ENCODE results near the gene TXNDC16.

TXNDC16 gene

DNA sequence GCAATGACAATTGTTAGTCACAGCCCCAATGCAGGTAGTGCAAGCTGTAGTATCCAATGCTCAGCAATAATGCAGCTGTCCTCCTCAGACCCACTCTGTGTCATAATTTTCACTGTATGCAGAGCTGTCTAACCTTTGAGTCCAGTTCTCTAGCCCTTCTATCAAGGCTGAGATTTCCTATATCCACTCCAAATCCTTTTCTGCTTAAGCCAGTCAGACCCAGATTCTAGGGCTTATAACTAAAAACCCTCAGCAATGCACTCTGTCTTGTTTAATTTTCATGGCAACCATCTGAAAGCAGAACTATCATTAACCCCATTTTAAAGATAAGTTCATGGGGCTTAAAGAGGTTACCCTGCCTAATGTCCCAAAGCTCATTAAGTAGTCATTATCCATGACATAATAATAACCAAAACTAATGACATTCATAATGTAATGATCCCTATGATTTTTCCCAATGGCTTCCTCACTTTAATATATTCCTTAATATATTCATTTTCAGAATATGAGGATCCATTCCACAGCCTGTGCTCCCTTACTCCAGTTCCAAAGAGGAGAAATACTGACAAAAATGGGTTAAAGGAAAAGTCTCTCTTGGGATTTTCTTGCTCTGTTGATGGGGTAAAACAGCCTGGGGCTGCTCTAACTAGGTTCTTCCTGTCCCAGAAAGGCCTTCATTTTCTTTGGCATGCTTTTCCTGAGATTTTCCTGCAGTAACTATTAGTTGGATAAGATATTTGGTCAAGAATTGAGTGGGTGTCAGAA, 29.5 kb downstream of the TXNDC16 start:
- POLR2A ChIA-PET: no interaction called here
- CTCF ChIA-PET: no interaction called here
- TF ChIP-seq, protein P1, sequence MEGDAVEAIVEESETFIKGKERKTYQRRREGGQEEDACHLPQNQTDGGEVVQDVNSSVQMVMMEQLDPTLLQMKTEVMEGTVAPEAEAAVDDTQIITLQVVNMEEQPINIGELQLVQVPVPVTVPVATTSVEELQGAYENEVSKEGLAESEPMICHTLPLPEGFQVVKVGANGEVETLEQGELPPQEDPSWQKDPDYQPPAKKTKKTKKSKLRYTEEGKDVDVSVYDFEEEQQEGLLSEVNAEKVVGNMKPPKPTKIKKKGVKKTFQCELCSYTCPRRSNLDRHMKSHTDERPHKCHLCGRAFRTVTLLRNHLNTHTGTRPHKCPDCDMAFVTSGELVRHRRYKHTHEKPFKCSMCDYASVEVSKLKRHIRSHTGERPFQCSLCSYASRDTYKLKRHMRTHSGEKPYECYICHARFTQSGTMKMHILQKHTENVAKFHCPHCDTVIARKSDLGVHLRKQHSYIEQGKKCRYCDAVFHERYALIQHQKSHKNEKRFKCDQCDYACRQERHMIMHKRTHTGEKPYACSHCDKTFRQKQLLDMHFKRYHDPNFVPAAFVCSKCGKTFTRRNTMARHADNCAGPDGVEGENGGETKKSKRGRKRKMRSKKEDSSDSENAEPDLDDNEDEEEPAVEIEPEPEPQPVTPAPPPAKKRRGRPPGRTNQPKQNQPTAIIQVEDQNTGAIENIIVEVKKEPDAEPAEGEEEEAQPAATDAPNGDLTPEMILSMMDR (IDR thresholded peaks at IDR 0.05; ENCODE audit: control extremely low read depth, extremely low read depth, low read depth, missing control alignments): no peak
- DNase-seq (ENCODE audit: extremely low spot score): no peak

DNA sequence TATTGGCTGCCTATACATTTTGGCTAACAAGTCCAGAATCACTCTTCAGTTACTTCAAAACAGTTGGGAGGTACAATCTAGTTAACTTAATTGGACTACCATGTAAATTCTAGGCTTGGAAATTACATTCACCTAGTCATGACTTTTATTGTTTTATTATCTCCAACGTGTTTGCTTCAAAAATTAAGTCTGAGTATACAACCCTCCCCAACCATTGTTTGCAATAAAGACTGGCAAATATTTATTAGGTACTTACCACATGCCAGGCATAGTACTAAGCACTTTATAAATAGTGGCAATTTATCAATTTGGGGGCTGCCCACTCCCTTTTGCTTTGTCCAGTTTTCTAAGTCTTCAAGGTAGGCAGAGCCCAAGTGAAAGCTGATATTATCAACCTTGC, 30.3 kb downstream of the TXNDC16 start:
- CTCF ChIA-PET: interaction anchor here (1.2 kb wide), 1 partner anchor 14 kb away, joined by 4 read pairs; no protein-coding TSS in a partner anchor
- DNase-seq (ENCODE audit: extremely low spot score): no peak
- TF ChIP-seq, protein P1 (IDR thresholded peaks at IDR 0.05; ENCODE audit: control extremely low read depth, extremely low read depth, low read depth, missing control alignments): no peak
- POLR2A ChIA-PET: no interaction called here

DNA sequence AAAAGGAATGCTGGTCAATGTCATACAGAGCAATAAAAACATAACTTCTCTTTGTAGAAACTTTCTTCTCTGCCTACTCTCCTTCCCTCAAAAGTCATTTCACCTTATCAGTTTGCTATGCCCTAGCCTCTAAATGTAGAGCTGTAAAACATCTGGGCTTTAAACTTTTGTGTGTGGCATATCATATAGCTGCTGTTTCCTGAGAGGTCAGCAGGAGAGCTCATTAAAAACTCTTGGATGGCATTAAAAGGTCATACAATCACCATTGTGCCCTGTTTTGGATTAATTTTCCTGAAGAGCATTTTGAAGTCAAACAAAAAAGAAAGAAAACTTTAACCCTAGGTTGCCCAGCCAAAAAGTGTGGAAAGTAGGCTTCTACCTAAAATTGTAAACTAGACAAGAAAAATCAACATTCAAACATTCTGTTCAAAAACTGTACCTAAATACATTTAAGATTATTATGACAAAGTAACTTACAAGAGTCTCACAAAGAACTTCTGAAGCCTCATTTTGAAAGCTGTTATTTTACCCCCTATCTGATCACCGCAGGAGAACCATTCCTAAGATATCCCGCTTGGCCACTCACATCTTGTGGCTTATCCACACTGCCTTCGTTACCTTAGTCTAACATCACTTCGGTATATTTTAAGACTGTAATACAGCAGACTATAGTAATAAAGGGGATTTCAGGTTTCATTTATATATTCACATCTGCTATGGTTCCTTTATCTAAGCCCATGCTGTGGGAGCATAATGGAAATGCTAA, 38.1 kb downstream of the TXNDC16 start:
- CTCF ChIA-PET: no interaction called here
- POLR2A ChIA-PET: no interaction called here
- DNase-seq (ENCODE audit: extremely low spot score): no peak
- TF ChIP-seq, protein P1 (IDR thresholded peaks at IDR 0.05; ENCODE audit: control extremely low read depth, extremely low read depth, low read depth, missing control alignments): no peak

DNA sequence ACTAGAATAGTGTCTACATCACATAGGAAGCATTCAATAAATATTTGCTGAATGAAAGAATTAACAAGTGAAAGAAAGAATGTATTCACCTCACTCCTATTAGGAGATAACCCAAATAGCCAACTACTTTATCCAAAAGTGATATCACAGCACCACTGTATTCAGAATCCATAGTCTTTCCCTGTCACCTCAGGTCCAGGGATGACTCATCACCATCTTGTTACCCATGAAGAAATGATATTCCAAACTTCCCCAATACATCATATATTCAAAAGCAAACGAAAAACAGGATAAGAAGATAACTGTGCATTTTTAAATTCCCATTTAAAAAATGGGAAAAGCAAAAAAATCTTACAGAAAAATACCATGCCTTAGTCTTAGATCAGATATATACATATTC, 39.1 kb downstream of the TXNDC16 start:
- TF ChIP-seq, protein P1 (IDR thresholded peaks at IDR 0.05; ENCODE audit: control extremely low read depth, extremely low read depth, low read depth, missing control alignments): no peak
- ChIA-PET POLR2A (no interaction called here), CTCF (no interaction called here)
- no peak for DNase-seq (ENCODE audit: extremely low spot score)

DNA sequence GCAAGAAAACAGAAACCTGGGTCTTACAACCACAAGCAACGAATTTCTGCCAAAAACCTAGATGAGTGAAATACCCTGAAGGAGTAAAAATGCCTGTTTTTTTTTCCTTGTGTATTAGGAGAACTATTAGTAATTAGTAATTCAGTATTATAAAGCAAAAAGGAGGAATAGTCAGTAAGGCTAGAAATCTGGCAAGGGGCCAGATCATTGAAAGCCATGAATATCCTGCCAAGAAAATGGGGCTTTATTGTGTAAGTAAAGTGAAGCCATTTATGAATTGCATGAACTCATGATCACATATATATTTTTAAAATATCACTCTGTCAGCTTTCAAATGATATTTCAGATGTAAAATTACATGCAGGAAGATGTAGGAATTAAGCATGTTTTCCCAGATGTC, 57.9 kb downstream of the TXNDC16 start:
- ChIA-PET CTCF (interaction anchor here (0.8 to 1.3 kb wide), 2 partner anchors 30 to 194 kb away, joined by 3 to 4 read pairs; no protein-coding TSS in a partner anchor), POLR2A (no interaction called here)
- TF ChIP-seq, protein P1 (IDR thresholded peaks at IDR 0.05; ENCODE audit: control extremely low read depth, extremely low read depth, low read depth, missing control alignments): no peak
- no peak for DNase-seq (ENCODE audit: extremely low spot score)

DNA sequence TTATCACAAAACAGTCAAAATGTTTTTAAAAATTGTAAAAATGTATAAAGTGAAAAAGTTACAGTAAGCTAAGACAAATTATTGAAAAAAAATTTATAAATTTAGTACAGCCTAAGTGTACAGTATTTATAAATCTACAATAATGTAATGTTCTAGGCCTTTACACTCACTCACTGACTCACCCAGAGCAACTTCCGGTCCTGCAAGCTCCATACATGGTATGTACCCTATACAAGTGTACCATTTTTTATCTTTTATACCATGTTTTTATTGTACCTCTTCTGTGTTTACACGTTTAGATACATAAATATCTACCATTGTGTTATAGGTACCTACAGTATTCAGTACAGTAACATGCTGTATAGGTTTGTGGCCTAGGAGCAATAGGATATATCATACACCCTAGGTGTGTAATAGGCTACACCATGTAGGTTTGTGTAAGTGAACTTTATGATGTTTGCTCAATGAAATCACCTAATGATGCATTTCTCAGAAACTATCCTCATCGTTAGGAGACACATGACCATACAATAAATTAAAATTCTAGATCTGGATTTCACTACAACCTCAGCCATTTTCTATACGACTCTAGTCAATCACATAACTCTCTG, 66.8 kb downstream of the TXNDC16 start:
- TF ChIP-seq, protein P1 (IDR thresholded peaks at IDR 0.05; ENCODE audit: control extremely low read depth, extremely low read depth, low read depth, missing control alignments): no peak
- DNase-seq (ENCODE audit: extremely low spot score): no peak
- CTCF ChIA-PET: interaction anchor here (0.8 to 1.9 kb wide), 2 partner anchors 9 to 48 kb away, joined by 3 to 5 read pairs; no protein-coding TSS in a partner anchor
- POLR2A ChIA-PET: no interaction called here
